CD14-positive monocyte (primary cell): ENCODE results near the gene LHFPL3. TPM values are rescaled to one million over a fixed set of nuclear protein-coding genes. Genes with fewer than 3 reads are reported as not detected.

ENCODE experiments used
- DNase-seq, 3 donors: peaks; one replicate each; pipeline ENCODE4 v3.0.0-alpha.2; 2011 to 2022
- H2AFZ ChIP-seq: 2 replicates; pipeline ENCODE4 v1.6.0; 2012; ENCODE audit warnings: mild to moderate bottlenecking, low read depth, low read length, inconsistent platforms; ENCODE audit not compliant: insufficient read depth, poor library complexity, severe bottlenecking
- H3K27ac ChIP-seq, 2 donors: 1 replicate in 1 of 2; 2 replicates in 1 of 2; pipeline ENCODE4 v1.5.1; 2012 to 2013; ENCODE audit warnings: low read length in 2 of 2, control low read depth in 1 of 2, inconsistent platforms in 1 of 2, low read depth in 1 of 2, mild to moderate bottlenecking in 1 of 2
- H3K27me3 ChIP-seq, 2 donors: one replicate each; pipeline versions ENCODE4 v1.6.0 to v1.6.1; 2011 to 2013; ENCODE audit warnings: low read length in 2 of 2; ENCODE audit not compliant: control insufficient read depth in 2 of 2, insufficient read depth in 2 of 2
- H3K36me3 ChIP-seq, 2 donors: replicated peaks in 1 of 2; 1 replicate in 1 of 2; 2 replicates in 1 of 2; pipeline versions ENCODE4 v1.5.1 to v1.6.1; 2012 to 2013; ENCODE audit warnings: low read length in 2 of 2, control low read depth in 1 of 2, inconsistent platforms in 1 of 2, mild to moderate bottlenecking in 1 of 2; ENCODE audit not compliant: insufficient read depth in 2 of 2, control insufficient read depth in 1 of 2
- H3K4me1 ChIP-seq, 2 donors: 1 replicate in 1 of 2; 2 replicates in 1 of 2; pipeline versions ENCODE4 v1.5.1 to v1.6.1; 2012 to 2013; ENCODE audit warnings: low read length in 2 of 2, control low read depth in 1 of 2, inconsistent platforms in 1 of 2, mild to moderate bottlenecking in 1 of 2, moderate library complexity in 1 of 2; ENCODE audit not compliant: insufficient read depth in 2 of 2, control insufficient read depth in 1 of 2
- H3K4me2 ChIP-seq: replicated peaks from 2 replicates; pipeline ENCODE3; 2012; ENCODE audit warnings: low read length, moderate library complexity, mild to moderate bottlenecking; ENCODE audit not compliant: poor library complexity, severe bottlenecking; ENCODE audit errors: extremely low read depth
- H3K4me3 ChIP-seq, 3 experiments: fragments of 200-600 bp in 1 of 3; sonication (generic) in 1 of 3; replicated peaks in 1 of 3; 1 replicate in 2 of 3; 2 replicates in 1 of 3; pipeline ENCODE4 v1.5.1; 2011 to 2013; ENCODE audit warnings: low read length in 3 of 3, mild to moderate bottlenecking in 3 of 3, control low read depth in 2 of 3, low read depth in 2 of 3, inconsistent platforms in 1 of 3, moderate library complexity in 1 of 3
- H3K79me2 ChIP-seq: 2 replicates; pipeline ENCODE4 v1.6.0; 2012; ENCODE audit warnings: mild to moderate bottlenecking, control low read depth, inconsistent platforms, low read length, moderate library complexity; ENCODE audit not compliant: insufficient read depth
- H3K9ac ChIP-seq: 2 replicates; pipeline ENCODE4 v1.6.0; 2017; ENCODE audit warnings: low read length, mild to moderate bottlenecking; ENCODE audit not compliant: insufficient read depth, poor library complexity, severe bottlenecking
- H3K9me3 ChIP-seq, 2 donors: replicated peaks in 1 of 2; 1 replicate in 1 of 2; 2 replicates in 1 of 2; pipeline versions ENCODE4 v1.5.1 to v1.6.1; 2012 to 2013; ENCODE audit warnings: low read length in 2 of 2, control low read depth in 1 of 2; ENCODE audit not compliant: control insufficient read depth in 1 of 2, insufficient read depth in 1 of 2
- H4K20me1 ChIP-seq: 2 replicates; pipeline ENCODE4 v1.6.0; 2012; ENCODE audit warnings: mild to moderate bottlenecking, low read length, control low read depth, moderate library complexity; ENCODE audit not compliant: insufficient read depth
- H3K27ac Mint-ChIP-seq, 7 donors: one replicate each; pipeline ENCODE4 v1.8.0; 2020; ENCODE audit warnings: mild to moderate bottlenecking in 7 of 7, mixed read lengths in 7 of 7, moderate library complexity in 6 of 7, inconsistent platforms in 2 of 7
- H3K27me3 Mint-ChIP-seq, 3 donors: one replicate each; pipeline ENCODE4 v1.8.0; 2021 to 2022; ENCODE audit warnings: low read depth in 3 of 3, mild to moderate bottlenecking in 3 of 3, mixed read lengths in 3 of 3, moderate library complexity in 3 of 3, inconsistent platforms in 1 of 3
- H3K36me3 Mint-ChIP-seq, 2 donors: one replicate each; pipeline ENCODE4 v1.8.0; 2020; ENCODE audit warnings: mixed read lengths in 2 of 2, inconsistent platforms in 1 of 2, mild to moderate bottlenecking in 1 of 2
- H3K4me1 Mint-ChIP-seq: one replicate; pipeline ENCODE4 v1.8.0; 2020; ENCODE audit warnings: mild to moderate bottlenecking, mixed read lengths
- H3K4me3 Mint-ChIP-seq, 2 donors: one replicate each; pipeline ENCODE4 v1.8.0; 2020; ENCODE audit warnings: mild to moderate bottlenecking in 2 of 2, mixed read lengths in 2 of 2, moderate library complexity in 1 of 2
- H3K9me3 Mint-ChIP-seq, 7 donors: one replicate each; pipeline ENCODE4 v1.8.0; 2020 to 2022; ENCODE audit warnings: mixed read lengths in 7 of 7, mild to moderate bottlenecking in 6 of 7, moderate library complexity in 6 of 7, inconsistent platforms in 2 of 7
- WGBS: methylation state at CpG from one replicate; pipeline ENCODE4 v1.1.5; 2013; ENCODE audit warnings: missing lambda C conversion rate; ENCODE audit not compliant: insufficient coverage; 5-methylcytosine and 5-hydroxymethylcytosine counted together
- intact Hi-C, 2 donors: fragments of 100-400 bp; cut with micrococcal nuclease; formaldehyde crosslinking; loops; one replicate each; pipeline versions ENCODE4 v1.15.0 to v1.15.1; 2023
- polyA plus RNA-seq, 3 donors: library from polyadenylated mRNA; depleted of rRNA in 1 of 3; unstranded in 2 of 3; stranded (reverse) in 1 of 3; fragments of 300-500 nt in 2 of 3; fragments of >200 nt in 1 of 3; fragmentation: Illumina TruSeq in 2 of 3; gene quantifications; 1 replicate in 2 of 3; 2 replicates in 1 of 3; pipeline ENCODE4 v1.2.3, GENCODE V29; 2012 to 2021
- TF ChIP-seq, protein P1 (sequence below): fragments of 200-600 bp; IDR thresholded peaks from one replicate; pipeline ENCODE4 v1.8.0; 2022; ENCODE audit warnings: antibody characterized with exemption, mild to moderate bottlenecking

LHFPL3 gene
- polyA plus RNA-seq, 3 donors, result not detected

DNA sequence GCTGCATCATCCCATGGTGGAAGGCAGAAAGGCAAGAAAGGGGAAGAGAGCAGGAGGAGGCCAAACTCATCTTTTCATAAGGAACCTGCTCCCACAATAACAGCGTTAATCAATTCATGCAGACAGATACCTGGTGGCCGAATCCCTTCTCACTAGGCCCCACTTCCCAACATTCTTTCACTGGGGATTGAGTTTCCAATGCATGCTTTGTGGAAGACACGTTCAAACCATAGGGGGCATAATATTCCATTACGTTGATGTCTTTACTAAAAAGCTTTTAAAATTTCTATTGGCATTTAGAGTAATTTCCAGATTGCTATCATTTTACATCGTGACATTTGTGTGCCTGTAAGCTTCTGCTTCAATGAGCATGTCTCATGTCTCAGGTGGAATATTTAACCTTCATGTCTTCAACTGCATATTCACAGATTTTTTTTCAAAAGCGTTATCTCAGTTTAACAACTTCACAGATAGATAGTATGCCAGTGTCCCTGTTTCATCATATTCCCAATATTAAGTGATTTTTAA, 88.5 kb downstream of the LHFPL3 start:
- no peaks in the 10 kb centered on the region for H3K4me1 ChIP-seq
- no peak overlapping the region for H3K27ac ChIP-seq
- no peak overlapping the region for H3K4me2 ChIP-seq
- peak overlapping the region in 1 of 7 donors; percentile 70 for H3K27ac Mint-ChIP-seq
- H3K4me1 Mint-ChIP-seq, result no peaks in the 10 kb centered on the region
- TF ChIP-seq, protein P1, sequence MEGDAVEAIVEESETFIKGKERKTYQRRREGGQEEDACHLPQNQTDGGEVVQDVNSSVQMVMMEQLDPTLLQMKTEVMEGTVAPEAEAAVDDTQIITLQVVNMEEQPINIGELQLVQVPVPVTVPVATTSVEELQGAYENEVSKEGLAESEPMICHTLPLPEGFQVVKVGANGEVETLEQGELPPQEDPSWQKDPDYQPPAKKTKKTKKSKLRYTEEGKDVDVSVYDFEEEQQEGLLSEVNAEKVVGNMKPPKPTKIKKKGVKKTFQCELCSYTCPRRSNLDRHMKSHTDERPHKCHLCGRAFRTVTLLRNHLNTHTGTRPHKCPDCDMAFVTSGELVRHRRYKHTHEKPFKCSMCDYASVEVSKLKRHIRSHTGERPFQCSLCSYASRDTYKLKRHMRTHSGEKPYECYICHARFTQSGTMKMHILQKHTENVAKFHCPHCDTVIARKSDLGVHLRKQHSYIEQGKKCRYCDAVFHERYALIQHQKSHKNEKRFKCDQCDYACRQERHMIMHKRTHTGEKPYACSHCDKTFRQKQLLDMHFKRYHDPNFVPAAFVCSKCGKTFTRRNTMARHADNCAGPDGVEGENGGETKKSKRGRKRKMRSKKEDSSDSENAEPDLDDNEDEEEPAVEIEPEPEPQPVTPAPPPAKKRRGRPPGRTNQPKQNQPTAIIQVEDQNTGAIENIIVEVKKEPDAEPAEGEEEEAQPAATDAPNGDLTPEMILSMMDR, result no peak
- H3K36me3 ChIP-seq, result no peaks in the 10 kb centered on the region
- no peak overlapping the region for H3K4me3 Mint-ChIP-seq
- no peaks in the 10 kb centered on the region for H4K20me1 ChIP-seq
- H3K9me3 Mint-ChIP-seq, result peaks cover 0 to 3% (median 1%) of the 10 kb centered on the region in 7 donors
- H3K79me2 ChIP-seq, result no peaks in the 10 kb centered on the region
- no peaks in the 10 kb centered on the region for H3K27me3 Mint-ChIP-seq
- H3K36me3 Mint-ChIP-seq, result no peaks in the 10 kb centered on the region
- intact Hi-C loops, result no loop called here
- no peaks in the 10 kb centered on the region for H3K9me3 ChIP-seq
- H3K27me3 ChIP-seq, result no peaks in the 10 kb centered on the region
- H3K9ac ChIP-seq, result no peak overlapping the region
- WGBS, result 100% methylated on average over 3 of the region's 6 CpGs
- H2AFZ ChIP-seq, result no peak overlapping the region
- DNase-seq, result no peak
- no peak overlapping the region for H3K4me3 ChIP-seq

DNA sequence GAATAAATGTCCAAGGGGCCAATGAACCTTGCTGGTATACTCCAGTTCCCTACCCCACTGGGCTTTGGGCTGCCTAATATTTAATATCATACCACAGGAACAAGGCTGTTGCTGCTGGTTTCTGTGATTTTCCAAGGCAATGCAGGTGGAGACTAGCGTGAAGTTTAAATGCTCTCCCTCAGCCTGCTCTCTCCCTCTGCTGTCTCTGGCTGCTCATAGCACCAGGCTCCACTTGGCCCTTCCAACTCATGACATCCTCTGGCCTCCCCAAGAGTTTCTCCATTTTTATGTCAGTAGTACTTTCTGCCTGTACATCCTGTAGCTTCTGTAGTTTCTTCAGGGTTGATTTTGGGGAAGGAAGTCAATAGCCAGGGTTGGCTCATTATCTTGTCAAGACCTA, 103.5 kb downstream of the LHFPL3 start:
- Histone ChIP-seq H3K4me3 (no peak overlapping the region), H2AFZ (no peak overlapping the region), H4K20me1 (no peaks in the 10 kb centered on the region), H3K79me2 (no peaks in the 10 kb centered on the region), H3K4me1 (no peaks in the 10 kb centered on the region), H3K27me3 (no peaks in the 10 kb centered on the region), H3K36me3 (no peaks in the 10 kb centered on the region), H3K4me2 (no peak overlapping the region), H3K9ac (no peak overlapping the region), H3K9me3 (no peaks in the 10 kb centered on the region), H3K27ac (no peak overlapping the region)
- TF ChIP-seq, protein P1, result no peak
- 60% methylated on average over 1 of the region's 1 CpG for WGBS
- intact Hi-C loops, result no loop called here
- Mint-ChIP-seq H3K27me3 (no peaks in the 10 kb centered on the region), H3K4me3 (no peak overlapping the region), H3K4me1 (no peaks in the 10 kb centered on the region), H3K27ac (no peak overlapping the region), H3K9me3 (no peaks in the 10 kb centered on the region), H3K36me3 (no peaks in the 10 kb centered on the region)
- no peak for DNase-seq
